Measurements from ENCODE around the gene PRPSAP1. TPM values are rescaled to one million over a fixed set of nuclear protein-coding genes. Genes with fewer than 3 reads are reported as not detected.
A peak's percentile ranks its signal among the peaks of the same experiment; 100 is the strongest.

The PRPSAP1 gene
- total RNA-seq, 1 experiment from 2014 or later = 63.3 TPM

DNA sequence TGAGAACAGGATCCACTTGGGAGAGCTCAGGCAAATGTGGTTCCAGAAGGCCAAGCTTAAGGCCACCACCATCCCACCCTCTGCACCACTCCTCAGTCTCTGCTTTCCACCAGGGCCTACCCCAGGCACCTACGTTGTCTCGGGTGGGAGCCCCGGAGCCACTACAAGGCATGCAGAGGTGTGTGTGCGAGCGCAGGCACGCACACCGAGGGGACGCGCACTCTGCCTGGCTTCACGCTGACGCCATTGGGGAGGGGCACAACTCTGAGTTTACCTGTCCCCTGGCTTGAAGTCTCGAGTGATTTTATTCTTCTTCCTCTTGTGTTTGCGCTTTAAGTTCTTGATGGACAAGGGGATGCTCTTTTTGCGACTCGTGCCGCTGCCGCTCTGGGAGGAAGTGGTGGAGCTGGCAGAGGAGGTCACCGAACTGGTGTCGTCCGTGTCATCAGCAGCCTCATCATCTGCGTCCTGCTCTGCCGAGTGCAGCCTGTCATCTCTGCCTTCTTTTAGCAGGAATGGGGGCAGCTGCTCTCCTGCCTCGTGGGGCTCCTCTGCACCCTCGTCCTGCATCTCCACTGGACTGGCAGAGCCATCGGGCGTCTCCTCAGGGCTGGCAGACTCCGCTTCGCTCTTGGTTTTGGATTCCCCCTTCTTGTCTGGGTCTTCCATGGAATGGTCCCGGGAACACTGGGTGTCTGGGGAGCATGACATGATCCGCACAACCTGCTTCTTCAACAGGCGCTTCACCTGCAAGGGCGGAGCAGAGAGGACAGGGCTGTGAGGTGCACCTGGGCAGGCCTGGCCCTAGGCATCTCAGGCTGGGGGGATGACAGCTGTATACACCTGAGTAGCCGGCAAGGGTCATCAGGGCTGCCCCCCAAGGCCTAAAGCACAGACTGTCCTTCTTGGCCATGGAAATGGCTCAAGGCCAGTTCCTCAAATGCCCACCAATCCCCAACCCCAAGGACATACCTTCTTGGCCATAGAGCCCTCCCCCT lies 45.8 kb upstream of the PRPSAP1 start:
- Histone ChIP-seq H2AFZ (no peak overlapping the region), H3K36me3 (ENCODE audit: low read depth) (no peaks in the 10 kb centered on the region), H3K4me1 (replicated peaks; ENCODE audit: insufficient read depth) (no peaks in the 10 kb centered on the region), H3K79me2 (ENCODE audit: low read depth) (no peaks in the 10 kb centered on the region), H3K9me3 (ENCODE audit: insufficient read depth, low read depth) (no peaks in the 10 kb centered on the region), H3K27me3 (ENCODE audit: insufficient read depth, low read depth) (no peaks in the 10 kb centered on the region), H3K4me2 (no peak overlapping the region), H3K27ac (no peak overlapping the region), H4K20me1 (ENCODE audit: insufficient read depth) (no peaks in the 10 kb centered on the region), H3K9me2 (ENCODE audit: insufficient read depth) (no peaks in the 10 kb centered on the region), H3F3A (ENCODE audit: insufficient read depth, low read depth) (no peaks in the 10 kb centered on the region; the same call in 1 of the 2 replicates), H3K4me3 (no peak overlapping the region)
- POLR2A ChIA-PET (ENCODE audit: unreplicated experiment) = interaction anchor here (0.6 kb wide), 1 partner anchor 46 kb away, joined by 3 read pairs; the partner anchor contains the start of gene PRPSAP1
- CTCF ChIA-PET = interaction anchor here (0.6 to 1.3 kb wide), 2 partner anchors 9 to 396 kb away, joined by 3 to 5 read pairs; no protein-coding TSS in a partner anchor
- intact Hi-C loops (cut with micrococcal nuclease; ENCODE audit: unreplicated experiment) = loop anchor here (1.0 kb wide), 1 partner anchor 46 kb away; no protein-coding TSS in a partner anchor
- TF ChIP-seq, protein P1, sequence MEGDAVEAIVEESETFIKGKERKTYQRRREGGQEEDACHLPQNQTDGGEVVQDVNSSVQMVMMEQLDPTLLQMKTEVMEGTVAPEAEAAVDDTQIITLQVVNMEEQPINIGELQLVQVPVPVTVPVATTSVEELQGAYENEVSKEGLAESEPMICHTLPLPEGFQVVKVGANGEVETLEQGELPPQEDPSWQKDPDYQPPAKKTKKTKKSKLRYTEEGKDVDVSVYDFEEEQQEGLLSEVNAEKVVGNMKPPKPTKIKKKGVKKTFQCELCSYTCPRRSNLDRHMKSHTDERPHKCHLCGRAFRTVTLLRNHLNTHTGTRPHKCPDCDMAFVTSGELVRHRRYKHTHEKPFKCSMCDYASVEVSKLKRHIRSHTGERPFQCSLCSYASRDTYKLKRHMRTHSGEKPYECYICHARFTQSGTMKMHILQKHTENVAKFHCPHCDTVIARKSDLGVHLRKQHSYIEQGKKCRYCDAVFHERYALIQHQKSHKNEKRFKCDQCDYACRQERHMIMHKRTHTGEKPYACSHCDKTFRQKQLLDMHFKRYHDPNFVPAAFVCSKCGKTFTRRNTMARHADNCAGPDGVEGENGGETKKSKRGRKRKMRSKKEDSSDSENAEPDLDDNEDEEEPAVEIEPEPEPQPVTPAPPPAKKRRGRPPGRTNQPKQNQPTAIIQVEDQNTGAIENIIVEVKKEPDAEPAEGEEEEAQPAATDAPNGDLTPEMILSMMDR (conservative IDR thresholded peaks at IDR 0.05) = no peak
- no peak for TF ChIP-seq EZH2 (IDR thresholded peaks at IDR 0.05; ENCODE audit: low read depth)
- no TSS peak for BruUV-seq (replicated peaks)
- no peak for DNase-seq

DNA sequence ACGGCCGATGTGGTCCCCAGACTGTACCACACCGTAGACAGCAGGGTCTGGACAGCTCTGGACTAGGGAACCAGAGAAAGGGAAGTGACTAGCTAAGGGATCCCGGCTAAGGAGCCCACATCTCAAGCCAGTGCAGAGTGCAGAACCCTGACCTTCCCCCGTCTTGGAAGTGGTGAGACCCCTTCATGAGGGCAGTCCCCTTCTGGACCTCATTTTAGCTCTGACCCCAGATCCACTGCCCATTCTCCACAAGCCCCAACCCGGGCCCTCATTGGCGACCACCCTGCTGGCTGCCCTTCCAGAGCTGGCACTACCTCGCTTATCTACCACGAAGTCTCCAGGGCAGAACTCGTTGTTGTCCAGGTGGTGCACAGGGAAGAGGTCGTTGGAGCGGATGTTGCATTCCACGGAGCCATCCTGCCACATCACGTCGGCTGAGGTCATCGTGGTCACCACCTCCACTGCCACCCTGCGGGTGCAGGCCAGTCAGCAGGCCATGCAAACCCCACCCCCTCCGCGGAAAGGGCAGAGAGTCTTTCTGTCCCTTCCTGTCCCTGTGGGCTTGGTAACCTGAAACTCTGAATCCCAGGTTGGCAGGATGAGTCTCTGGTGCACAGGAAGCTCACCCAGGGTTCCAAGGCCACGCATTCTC lies 44.9 kb upstream of the PRPSAP1 start:
- POLR2A ChIA-PET (ENCODE audit: unreplicated experiment) = interaction anchor here (0.6 kb wide), 1 partner anchor 45 kb away, joined by 3 read pairs; the partner anchor contains the start of gene PRPSAP1
- DNase-seq = peak in 1 of 2 experiments; percentile 51
- Histone ChIP-seq H3F3A (ENCODE audit: insufficient read depth, low read depth) (no peaks in the 10 kb centered on the region; the same call in 1 of the 2 replicates), H3K36me3 (ENCODE audit: low read depth) (no peaks in the 10 kb centered on the region), H3K4me1 (replicated peaks; ENCODE audit: insufficient read depth) (no peaks in the 10 kb centered on the region), H3K9me3 (ENCODE audit: insufficient read depth, low read depth) (no peaks in the 10 kb centered on the region), H3K9me2 (ENCODE audit: insufficient read depth) (no peaks in the 10 kb centered on the region), H3K4me3 (no peak overlapping the region), H2AFZ (no peak overlapping the region), H3K79me2 (ENCODE audit: low read depth) (no peaks in the 10 kb centered on the region), H3K4me2 (no peak overlapping the region), H3K27me3 (ENCODE audit: insufficient read depth, low read depth) (no peaks in the 10 kb centered on the region), H4K20me1 (ENCODE audit: insufficient read depth) (no peaks in the 10 kb centered on the region), H3K27ac (no peak overlapping the region)
- no TSS peak for BruUV-seq (replicated peaks)
- intact Hi-C loops (cut with micrococcal nuclease; ENCODE audit: unreplicated experiment) = loop anchor here (1.0 kb wide), 3 partner anchors 33 to 96 kb away; no protein-coding TSS in a partner anchor
- TF ChIP-seq, protein P1 (conservative IDR thresholded peaks at IDR 0.05) = no peak
- TF ChIP-seq EZH2 (IDR thresholded peaks at IDR 0.05; ENCODE audit: low read depth) = no peak
- CTCF ChIA-PET = interaction anchor here (0.8 to 2.0 kb wide), 7 partner anchors 8 to 96 kb away, joined by 3 to 11 read pairs (median 6); partner anchors contain the start of genes PRPSAP1 and SPHK1
